Astrocyte of the spinal cord (primary cell): Measurements from ENCODE around the gene NAA60.
"Not testable (repeated sequence)": the region's sequence is repeated elsewhere in the genome, so short reads cannot be mapped to it uniquely, and the experiment has no call there.

Source experiments
- DNase-seq: peaks from one replicate; pipeline ENCODE4 v3.0.0; 2011; ENCODE audit warnings: low read depth, low spot score
- H3K4me3 ChIP-seq: 2 replicates; pipeline ENCODE4 v1.5.1; 2011; ENCODE audit warnings: low read depth, mild to moderate bottlenecking, low read length, moderate library complexity
- CTCF ChIP-seq: IDR thresholded peaks from 2 replicates; pipeline ENCODE4 v1.5.1; 2012; ENCODE audit warnings: low read depth, mild to moderate bottlenecking, low read length, inconsistent platforms
- in situ Hi-C: cut with HindIII; loops from 2 replicates; pipeline ENCODE4 v1.10.0; 2017; ENCODE audit warnings: low sequenced_read_pairs

Gene NAA60

GRCh38 chr16:3495176-3495575, 51.7 kb downstream of the NAA60 start, which contains the start of gene C16orf90:
Gene C16orf90, minus strand, starts transcription at chr16:3495489. Its CDS starts 68 bp downstream, at chr16:3495421.
- TF ChIP-seq CTCF: no peak
- H3K4me3 ChIP-seq: no peak within 1 kb of the TSS
- no peak for DNase-seq
- in situ Hi-C loops: no loop called here

GRCh38 chr16:3496386-3496785, 52.9 kb downstream of the NAA60 start:
- DNase-seq: no peak
- no peak overlapping the region for H3K4me3 ChIP-seq
- in situ Hi-C loops: no loop called here
- TF ChIP-seq CTCF: no peak

- no peak for DNase-seq
- no peak for TF ChIP-seq CTCF
- in situ Hi-C loops: no loop called here
- no peak overlapping the region for H3K4me3 ChIP-seq
Observed at GRCh38 chr16:3497771-3498170, 54.3 kb downstream of the NAA60 start.

GRCh38 chr16:3498988-3499387, 55.5 kb downstream of the NAA60 start:
- TF ChIP-seq CTCF: no peak
- no peak overlapping the region for H3K4me3 ChIP-seq
- DNase-seq: no peak
- in situ Hi-C loops: no loop called here

GRCh38 chr16:3501412-3501761, 57.9 kb downstream of the NAA60 start:
- peak overlapping the region; percentile 82 for H3K4me3 ChIP-seq
- DNase-seq, in situ Hi-C loops: not testable (repeated sequence)

- no peak for DNase-seq
- no peak for TF ChIP-seq CTCF
- in situ Hi-C loops: no loop called here
- H3K4me3 ChIP-seq: peak overlapping the region; percentile 82
Observed at GRCh38 chr16:3501783-3502400, 58.4 kb downstream of the NAA60 start.

- no peak for TF ChIP-seq CTCF
- DNase-seq: no peak
- in situ Hi-C loops: no loop called here
- no peak overlapping the region for H3K4me3 ChIP-seq
Observed at GRCh38 chr16:3503523-3503922, 60.0 kb downstream of the NAA60 start.
